K562 (cell line): ENCODE results near the gene TNFSF13. TPM values are rescaled to one million over a fixed set of nuclear protein-coding genes. Genes with fewer than 3 reads are reported as not detected.

Experiments used
- CREB1 ChIP-seq, 2 experiments: sonication (generic) in 1 of 2; formaldehyde crosslinking in 1 of 2; IDR thresholded peaks; 2 replicates each; pipeline versions ENCODE4 v1.6.1 to v1.8.0; 2012 to 2022; ENCODE audit warnings: inconsistent platforms in 1 of 2, mild to moderate bottlenecking in 1 of 2, missing genetic modification reagents in 1 of 2, moderate library complexity in 1 of 2
- DACH1 ChIP-seq: fragments of 450-650 bp; IDR thresholded peaks from 2 replicates; pipeline ENCODE4 v1.6.1; 2018; ENCODE audit not compliant: partially characterized antibody
- MAZ ChIP-seq, 2 experiments: fragments of 450-650 bp in 1 of 2; sonication (generic) in 1 of 2; formaldehyde crosslinking; IDR thresholded peaks in 1 of 2; conservative IDR thresholded peaks in 1 of 2; 2 replicates each; pipeline versions ENCODE4 v1.4.0 to v1.5.0; 2020; ENCODE audit warnings: mild to moderate bottlenecking in 1 of 2, missing genetic modification reagents in 1 of 2
- NCOR1 ChIP-seq: fragments of 450-650 bp; IDR thresholded peaks from 2 replicates; pipeline ENCODE4 v1.6.1; 2016; ENCODE audit warnings: mild to moderate bottlenecking, moderate library complexity
- POLR2G ChIP-seq: fragments of 200-400 bp; formaldehyde crosslinking; IDR thresholded peaks from 2 replicates; pipeline ENCODE4 v1.6.1; 2017; ENCODE audit warnings: low read depth, mild to moderate bottlenecking, antibody characterized with exemption, low read length, moderate library complexity
- PTTG1 ChIP-seq: fragments of 450-650 bp; IDR thresholded peaks from 2 replicates; pipeline ENCODE4 v1.6.1; 2016; ENCODE audit warnings: low read depth, mild to moderate bottlenecking, missing genetic modification characterization, missing compliant biosample characterization
- VEZF1 ChIP-seq: fragments of 200-800 bp; sonication (Bioruptor generic); IDR thresholded peaks from 2 replicates; pipeline ENCODE4 v1.6.1; 2017; ENCODE audit warnings: missing genetic modification characterization, missing compliant biosample characterization
- ZBTB12 ChIP-seq: fragments of 250-450 bp; sonication (Bioruptor Pico); IDR thresholded peaks from 2 replicates; pipeline ENCODE4 v1.4.0; 2020
- polyA plus RNA-seq, 8 experiments: library from polyadenylated mRNA; depleted of rRNA in 4 of 8; stranded (reverse) in 5 of 8; unstranded in 3 of 8; fragments of >200 nt; fragmentation: Nextera tagmentation in 2 of 8; fragmentation: Illumina TruSeq in 1 of 8; extraction: Ambion mirVana in 2 of 8; extraction: Trizol in 1 of 8; gene quantifications; 2 replicates each; pipeline versions ENCODE4 v1.2.1 to v1.2.3, GENCODE V29; 2011 to 2014; ENCODE audit warnings: inconsistent platforms in 1 of 8, missing spikeins in 1 of 8
- total RNA-seq, 7 experiments: library from RNA; depleted of rRNA in 6 of 7; stranded (reverse); fragments of >200 nt in 6 of 7; fragmentation: Illumina TruSeq in 2 of 7; extraction: Trizol in 2 of 7; gene quantifications; 2 replicates each; pipeline versions ENCODE4 v1.2.1 to v1.2.3, GENCODE V29; 2011 to 2021; ENCODE audit warnings: low replicate concordance in 1 of 7
- TF ChIP-seq, protein P1 (sequence below): fragments of 450-650 bp; IDR thresholded peaks from 2 replicates; pipeline ENCODE4 v1.6.1; 2016; ENCODE audit warnings: mild to moderate bottlenecking, moderate library complexity
- TF ChIP-seq, protein P2 (sequence below), 2 experiments: fragments of 200-800 bp in 1 of 2; sonication (Bioruptor generic) in 1 of 2; sonication (generic) in 1 of 2; formaldehyde crosslinking in 1 of 2; IDR thresholded peaks in 1 of 2; conservative IDR thresholded peaks in 1 of 2; 2 replicates each; pipeline versions ENCODE4 v1.5.0 to v1.6.1; 2016 to 2020; ENCODE audit warnings: missing compliant biosample characterization in 1 of 2, missing genetic modification characterization in 1 of 2, missing genetic modification reagents in 1 of 2

The TNFSF13 gene
- total and polyA plus RNA-seq, 9 of the 15 experiments (the other 6 are each of a cell fraction or from before 2014, with no cell fraction given), result 0.04 to 0.51 (median 0.19) TPM; not detected in 1

DNA sequence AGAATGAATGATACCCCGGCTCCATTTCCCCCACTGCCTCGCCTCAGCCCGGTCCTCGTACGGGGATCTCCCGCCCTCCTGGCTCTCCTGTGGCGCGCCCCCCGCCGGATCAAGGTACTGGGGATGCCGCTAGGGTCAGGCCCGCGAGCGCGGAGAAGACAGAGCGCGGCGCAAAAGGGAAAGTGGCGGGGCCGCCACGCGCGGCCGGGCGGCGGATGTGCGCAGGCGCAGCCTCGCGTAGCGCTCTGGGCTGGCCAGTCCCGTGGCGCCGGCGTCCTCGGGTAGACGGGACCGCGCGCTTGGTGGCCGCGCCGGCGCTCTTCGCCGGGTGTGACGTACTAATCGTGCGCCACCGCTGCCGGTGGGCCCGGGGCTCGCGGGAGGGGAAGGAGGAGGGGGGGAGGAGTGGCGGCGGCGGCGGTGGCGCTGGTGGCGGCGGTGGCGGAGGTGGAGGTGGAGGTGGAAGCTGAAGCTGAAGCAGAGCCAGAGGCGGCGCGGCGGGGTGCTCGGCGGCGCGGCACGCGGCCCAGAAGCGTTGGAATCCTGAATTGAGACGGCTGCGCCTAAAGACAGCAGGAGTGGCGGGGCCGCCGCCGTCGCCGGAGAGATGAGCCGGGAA, 3.1 kb downstream of the TNFSF13 start, which contains the start of gene SENP3 (continued):
- TF ChIP-seq, protein P1, sequence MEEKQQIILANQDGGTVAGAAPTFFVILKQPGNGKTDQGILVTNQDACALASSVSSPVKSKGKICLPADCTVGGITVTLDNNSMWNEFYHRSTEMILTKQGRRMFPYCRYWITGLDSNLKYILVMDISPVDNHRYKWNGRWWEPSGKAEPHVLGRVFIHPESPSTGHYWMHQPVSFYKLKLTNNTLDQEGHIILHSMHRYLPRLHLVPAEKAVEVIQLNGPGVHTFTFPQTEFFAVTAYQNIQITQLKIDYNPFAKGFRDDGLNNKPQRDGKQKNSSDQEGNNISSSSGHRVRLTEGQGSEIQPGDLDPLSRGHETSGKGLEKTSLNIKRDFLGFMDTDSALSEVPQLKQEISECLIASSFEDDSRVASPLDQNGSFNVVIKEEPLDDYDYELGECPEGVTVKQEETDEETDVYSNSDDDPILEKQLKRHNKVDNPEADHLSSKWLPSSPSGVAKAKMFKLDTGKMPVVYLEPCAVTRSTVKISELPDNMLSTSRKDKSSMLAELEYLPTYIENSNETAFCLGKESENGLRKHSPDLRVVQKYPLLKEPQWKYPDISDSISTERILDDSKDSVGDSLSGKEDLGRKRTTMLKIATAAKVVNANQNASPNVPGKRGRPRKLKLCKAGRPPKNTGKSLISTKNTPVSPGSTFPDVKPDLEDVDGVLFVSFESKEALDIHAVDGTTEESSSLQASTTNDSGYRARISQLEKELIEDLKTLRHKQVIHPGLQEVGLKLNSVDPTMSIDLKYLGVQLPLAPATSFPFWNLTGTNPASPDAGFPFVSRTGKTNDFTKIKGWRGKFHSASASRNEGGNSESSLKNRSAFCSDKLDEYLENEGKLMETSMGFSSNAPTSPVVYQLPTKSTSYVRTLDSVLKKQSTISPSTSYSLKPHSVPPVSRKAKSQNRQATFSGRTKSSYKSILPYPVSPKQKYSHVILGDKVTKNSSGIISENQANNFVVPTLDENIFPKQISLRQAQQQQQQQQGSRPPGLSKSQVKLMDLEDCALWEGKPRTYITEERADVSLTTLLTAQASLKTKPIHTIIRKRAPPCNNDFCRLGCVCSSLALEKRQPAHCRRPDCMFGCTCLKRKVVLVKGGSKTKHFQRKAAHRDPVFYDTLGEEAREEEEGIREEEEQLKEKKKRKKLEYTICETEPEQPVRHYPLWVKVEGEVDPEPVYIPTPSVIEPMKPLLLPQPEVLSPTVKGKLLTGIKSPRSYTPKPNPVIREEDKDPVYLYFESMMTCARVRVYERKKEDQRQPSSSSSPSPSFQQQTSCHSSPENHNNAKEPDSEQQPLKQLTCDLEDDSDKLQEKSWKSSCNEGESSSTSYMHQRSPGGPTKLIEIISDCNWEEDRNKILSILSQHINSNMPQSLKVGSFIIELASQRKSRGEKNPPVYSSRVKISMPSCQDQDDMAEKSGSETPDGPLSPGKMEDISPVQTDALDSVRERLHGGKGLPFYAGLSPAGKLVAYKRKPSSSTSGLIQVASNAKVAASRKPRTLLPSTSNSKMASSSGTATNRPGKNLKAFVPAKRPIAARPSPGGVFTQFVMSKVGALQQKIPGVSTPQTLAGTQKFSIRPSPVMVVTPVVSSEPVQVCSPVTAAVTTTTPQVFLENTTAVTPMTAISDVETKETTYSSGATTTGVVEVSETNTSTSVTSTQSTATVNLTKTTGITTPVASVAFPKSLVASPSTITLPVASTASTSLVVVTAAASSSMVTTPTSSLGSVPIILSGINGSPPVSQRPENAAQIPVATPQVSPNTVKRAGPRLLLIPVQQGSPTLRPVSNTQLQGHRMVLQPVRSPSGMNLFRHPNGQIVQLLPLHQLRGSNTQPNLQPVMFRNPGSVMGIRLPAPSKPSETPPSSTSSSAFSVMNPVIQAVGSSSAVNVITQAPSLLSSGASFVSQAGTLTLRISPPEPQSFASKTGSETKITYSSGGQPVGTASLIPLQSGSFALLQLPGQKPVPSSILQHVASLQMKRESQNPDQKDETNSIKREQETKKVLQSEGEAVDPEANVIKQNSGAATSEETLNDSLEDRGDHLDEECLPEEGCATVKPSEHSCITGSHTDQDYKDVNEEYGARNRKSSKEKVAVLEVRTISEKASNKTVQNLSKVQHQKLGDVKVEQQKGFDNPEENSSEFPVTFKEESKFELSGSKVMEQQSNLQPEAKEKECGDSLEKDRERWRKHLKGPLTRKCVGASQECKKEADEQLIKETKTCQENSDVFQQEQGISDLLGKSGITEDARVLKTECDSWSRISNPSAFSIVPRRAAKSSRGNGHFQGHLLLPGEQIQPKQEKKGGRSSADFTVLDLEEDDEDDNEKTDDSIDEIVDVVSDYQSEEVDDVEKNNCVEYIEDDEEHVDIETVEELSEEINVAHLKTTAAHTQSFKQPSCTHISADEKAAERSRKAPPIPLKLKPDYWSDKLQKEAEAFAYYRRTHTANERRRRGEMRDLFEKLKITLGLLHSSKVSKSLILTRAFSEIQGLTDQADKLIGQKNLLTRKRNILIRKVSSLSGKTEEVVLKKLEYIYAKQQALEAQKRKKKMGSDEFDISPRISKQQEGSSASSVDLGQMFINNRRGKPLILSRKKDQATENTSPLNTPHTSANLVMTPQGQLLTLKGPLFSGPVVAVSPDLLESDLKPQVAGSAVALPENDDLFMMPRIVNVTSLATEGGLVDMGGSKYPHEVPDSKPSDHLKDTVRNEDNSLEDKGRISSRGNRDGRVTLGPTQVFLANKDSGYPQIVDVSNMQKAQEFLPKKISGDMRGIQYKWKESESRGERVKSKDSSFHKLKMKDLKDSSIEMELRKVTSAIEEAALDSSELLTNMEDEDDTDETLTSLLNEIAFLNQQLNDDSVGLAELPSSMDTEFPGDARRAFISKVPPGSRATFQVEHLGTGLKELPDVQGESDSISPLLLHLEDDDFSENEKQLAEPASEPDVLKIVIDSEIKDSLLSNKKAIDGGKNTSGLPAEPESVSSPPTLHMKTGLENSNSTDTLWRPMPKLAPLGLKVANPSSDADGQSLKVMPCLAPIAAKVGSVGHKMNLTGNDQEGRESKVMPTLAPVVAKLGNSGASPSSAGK, result peak; percentile 42; the same call in 1 of the 2 replicates
- TF ChIP-seq VEZF1 (peak; percentile 84), CREB1 (IDR thresholded peaks at IDR 0.05) (peak; percentile 91), CREB1 (CRISPR knock-in tag; IDR thresholded peaks at IDR 0.05) (peak; percentile 94), POLR2G (peak; percentile 87), DACH1 (no peak), PTTG1 (tag) (no peak), ZBTB12 (CRISPR knock-in tag) (peak; percentile 80), MAZ (CRISPR knock-in tag; conservative IDR thresholded peaks at IDR 0.05 in 1 of 2, IDR thresholded peaks at IDR 0.05 in 1 of 2) (peak; percentile 33 to 59; a peak in 3 of 4 replicates), NCOR1 (no peak)
- TF ChIP-seq, protein P2, sequence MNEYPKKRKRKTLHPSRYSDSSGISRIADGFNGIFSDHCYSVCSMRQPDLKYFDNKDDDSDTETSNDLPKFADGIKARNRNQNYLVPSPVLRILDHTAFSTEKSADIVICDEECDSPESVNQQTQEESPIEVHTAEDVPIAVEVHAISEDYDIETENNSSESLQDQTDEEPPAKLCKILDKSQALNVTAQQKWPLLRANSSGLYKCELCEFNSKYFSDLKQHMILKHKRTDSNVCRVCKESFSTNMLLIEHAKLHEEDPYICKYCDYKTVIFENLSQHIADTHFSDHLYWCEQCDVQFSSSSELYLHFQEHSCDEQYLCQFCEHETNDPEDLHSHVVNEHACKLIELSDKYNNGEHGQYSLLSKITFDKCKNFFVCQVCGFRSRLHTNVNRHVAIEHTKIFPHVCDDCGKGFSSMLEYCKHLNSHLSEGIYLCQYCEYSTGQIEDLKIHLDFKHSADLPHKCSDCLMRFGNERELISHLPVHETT (CRISPR knock-in tag; conservative IDR thresholded peaks at IDR 0.05 in 1 of 2, IDR thresholded peaks at IDR 0.05 in 1 of 2), result peak in 1 of 2 experiments; percentile 98; a peak in 2 of 4 replicates
